CD4-positive, alpha-beta T cell (primary cell): ENCODE measurements around the gene GRID1. TPM values are rescaled to one million over a fixed set of nuclear protein-coding genes. Genes with fewer than 3 reads are reported as not detected.

Source experiments
- ATAC-seq: fragments of 200-7000 bp; cut with Tn5 transposase; one replicate; pipeline ENCODE4 v1.10.0; 2022; ENCODE audit warnings: mild to moderate bottlenecking; ENCODE audit not compliant: poor library complexity
- CTCF ChIA-PET: fragments of 350-600 bp; sonication (Branson Sonifier 250); formaldehyde crosslinking; loops from one replicate; lab custom pipeline; 2021; ENCODE audit warnings: antibody characterized with exemption, inconsistent platforms; lab: Charles Lee
- POLR2A ChIA-PET: fragments of 350-600 bp; sonication (Branson Sonifier 250); formaldehyde crosslinking; loops from one replicate; lab custom pipeline; 2021; ENCODE audit warnings: antibody characterized with exemption, inconsistent platforms; lab: Charles Lee
- DNase-seq, 14 experiments: peaks; one replicate each; pipeline ENCODE4 v3.0.0-alpha.2; 2013 to 2020; ENCODE audit warnings: mixed read lengths in 2 of 14
- H3K27ac ChIP-seq, 2 donors: one replicate each; pipeline versions ENCODE4 v1.5.1 to v1.7.0; 2013; ENCODE audit warnings: low read length in 2 of 2, low read depth in 1 of 2, mild to moderate bottlenecking in 1 of 2
- H3K27me3 ChIP-seq, 2 experiments: 1 replicate in 1 of 2; 2 replicates in 1 of 2; pipeline versions ENCODE4 v1.6.1 to v1.7.0; 2013; ENCODE audit warnings: low read length in 2 of 2, control low read depth in 1 of 2, mild to moderate bottlenecking in 1 of 2, moderate library complexity in 1 of 2; ENCODE audit not compliant: insufficient read depth in 2 of 2, control insufficient read depth in 1 of 2
- H3K36me3 ChIP-seq: one replicate; pipeline ENCODE4 v1.6.1; 2013; ENCODE audit warnings: low read length, control low read depth; ENCODE audit not compliant: insufficient read depth
- H3K4me1 ChIP-seq: one replicate; pipeline ENCODE4 v1.6.1; 2013; ENCODE audit warnings: low read length, control low read depth; ENCODE audit not compliant: insufficient read depth
- H3K4me3 ChIP-seq: one replicate; pipeline ENCODE4 v1.5.1; 2013; ENCODE audit warnings: mild to moderate bottlenecking, low read length, moderate library complexity
- H3K9me3 ChIP-seq, 2 experiments: 1 replicate in 1 of 2; 2 replicates in 1 of 2; pipeline versions ENCODE4 v1.6.1 to v1.7.0; 2013; ENCODE audit warnings: low read length in 2 of 2, mild to moderate bottlenecking in 2 of 2, control low read depth in 1 of 2, moderate library complexity in 1 of 2; ENCODE audit not compliant: control insufficient read depth in 1 of 2, insufficient read depth in 1 of 2
- H3K27ac Mint-ChIP-seq: one replicate; pipeline ENCODE4 v1.8.0; 2020; ENCODE audit warnings: mixed read lengths
- H3K27me3 Mint-ChIP-seq: one replicate; pipeline ENCODE4 v1.8.0; 2021; ENCODE audit warnings: mixed read lengths
- H3K36me3 Mint-ChIP-seq: one replicate; pipeline ENCODE4 v1.8.0; 2021; ENCODE audit warnings: low read depth, mixed read lengths
- H3K4me1 Mint-ChIP-seq: one replicate; pipeline ENCODE4 v1.8.0; 2021; ENCODE audit warnings: low read depth, mixed read lengths
- H3K4me3 Mint-ChIP-seq: one replicate; pipeline ENCODE4 v1.8.0; 2020; ENCODE audit warnings: mild to moderate bottlenecking, mixed read lengths
- H3K9me3 Mint-ChIP-seq: one replicate; pipeline ENCODE4 v1.8.0; 2020; ENCODE audit warnings: mixed read lengths
- intact Hi-C, 2 experiments: fragments of 100-400 bp; cut with DNase I in 1 of 2; cut with micrococcal nuclease in 1 of 2; formaldehyde crosslinking; loops; one replicate each; pipeline versions ENCODE4 v1.15.1 to v1.9.0; 2023 to 2025; cut with DNase I, micrococcal nuclease
- total RNA-seq, 174 experiments: library from RNA in 2 of 174; stranded (reverse) in 2 of 174; gene quantifications; one replicate each; pipeline ENCODE4 v1.2.3 and lab custom pipeline; 2021 to 2026
- TF ChIP-seq, protein P1 (sequence below): fragments of 200-600 bp; IDR thresholded peaks from one replicate; pipeline ENCODE4 v1.8.0; 2022; ENCODE audit warnings: antibody characterized with exemption, mild to moderate bottlenecking

The GRID1 gene
- total RNA-seq, 2 experiments from 2014 or later = not detected

DNA sequence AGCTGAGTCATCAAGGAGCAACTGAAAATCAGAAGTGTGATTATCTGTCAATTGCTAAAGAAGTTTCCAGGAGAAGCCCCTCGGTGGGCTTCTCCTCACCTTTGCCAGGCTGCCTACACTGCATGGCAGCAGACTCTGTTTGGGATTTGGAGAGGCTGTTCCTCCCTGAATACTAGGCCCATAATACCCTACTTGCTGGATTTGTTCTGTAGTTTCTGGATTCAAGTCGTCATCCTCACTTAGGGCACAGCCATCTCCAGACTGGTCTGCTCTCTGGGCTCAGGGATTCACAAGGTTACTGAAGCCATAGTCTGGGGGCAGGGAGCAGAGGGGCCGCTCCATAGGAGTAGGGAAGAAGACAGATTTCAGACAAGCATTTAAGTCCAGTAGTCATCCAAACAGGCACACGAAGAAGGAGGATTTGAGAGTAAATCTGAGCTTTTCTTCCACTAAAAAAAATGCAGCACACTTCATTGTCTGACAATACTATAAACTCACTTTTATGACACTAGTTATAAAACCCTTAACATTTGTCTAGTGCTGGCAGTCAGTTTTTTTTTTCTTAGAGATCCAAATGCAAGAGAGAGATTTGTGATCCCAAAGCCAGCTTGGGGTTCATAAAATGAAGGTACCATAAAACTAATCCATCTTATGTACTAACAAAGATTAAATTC lies 723.3 kb downstream of the GRID1 start:
- Histone ChIP-seq H3K9me3 (peaks cover 0 to 7% of the 10 kb centered on the region in 2 experiments), H3K4me3 (no peak overlapping the region), H3K27me3 (no peaks in the 10 kb centered on the region), H3K36me3 (no peaks in the 10 kb centered on the region), H3K4me1 (no peaks in the 10 kb centered on the region), H3K27ac (no peak overlapping the region)
- H3K27ac Mint-ChIP-seq = no peak overlapping the region
- ChIA-PET CTCF (no interaction called here), POLR2A (no interaction called here)
- ATAC-seq = no peak
- no peaks in the 10 kb centered on the region for H3K9me3 Mint-ChIP-seq
- TF ChIP-seq, protein P1, sequence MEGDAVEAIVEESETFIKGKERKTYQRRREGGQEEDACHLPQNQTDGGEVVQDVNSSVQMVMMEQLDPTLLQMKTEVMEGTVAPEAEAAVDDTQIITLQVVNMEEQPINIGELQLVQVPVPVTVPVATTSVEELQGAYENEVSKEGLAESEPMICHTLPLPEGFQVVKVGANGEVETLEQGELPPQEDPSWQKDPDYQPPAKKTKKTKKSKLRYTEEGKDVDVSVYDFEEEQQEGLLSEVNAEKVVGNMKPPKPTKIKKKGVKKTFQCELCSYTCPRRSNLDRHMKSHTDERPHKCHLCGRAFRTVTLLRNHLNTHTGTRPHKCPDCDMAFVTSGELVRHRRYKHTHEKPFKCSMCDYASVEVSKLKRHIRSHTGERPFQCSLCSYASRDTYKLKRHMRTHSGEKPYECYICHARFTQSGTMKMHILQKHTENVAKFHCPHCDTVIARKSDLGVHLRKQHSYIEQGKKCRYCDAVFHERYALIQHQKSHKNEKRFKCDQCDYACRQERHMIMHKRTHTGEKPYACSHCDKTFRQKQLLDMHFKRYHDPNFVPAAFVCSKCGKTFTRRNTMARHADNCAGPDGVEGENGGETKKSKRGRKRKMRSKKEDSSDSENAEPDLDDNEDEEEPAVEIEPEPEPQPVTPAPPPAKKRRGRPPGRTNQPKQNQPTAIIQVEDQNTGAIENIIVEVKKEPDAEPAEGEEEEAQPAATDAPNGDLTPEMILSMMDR = no peak
- DNase-seq = no peak
- H3K4me1 Mint-ChIP-seq = no peaks in the 10 kb centered on the region
- no peaks in the 10 kb centered on the region for H3K36me3 Mint-ChIP-seq
- H3K4me3 Mint-ChIP-seq = no peak overlapping the region
- intact Hi-C loops = no loop called here
- H3K27me3 Mint-ChIP-seq = no peaks in the 10 kb centered on the region

DNA sequence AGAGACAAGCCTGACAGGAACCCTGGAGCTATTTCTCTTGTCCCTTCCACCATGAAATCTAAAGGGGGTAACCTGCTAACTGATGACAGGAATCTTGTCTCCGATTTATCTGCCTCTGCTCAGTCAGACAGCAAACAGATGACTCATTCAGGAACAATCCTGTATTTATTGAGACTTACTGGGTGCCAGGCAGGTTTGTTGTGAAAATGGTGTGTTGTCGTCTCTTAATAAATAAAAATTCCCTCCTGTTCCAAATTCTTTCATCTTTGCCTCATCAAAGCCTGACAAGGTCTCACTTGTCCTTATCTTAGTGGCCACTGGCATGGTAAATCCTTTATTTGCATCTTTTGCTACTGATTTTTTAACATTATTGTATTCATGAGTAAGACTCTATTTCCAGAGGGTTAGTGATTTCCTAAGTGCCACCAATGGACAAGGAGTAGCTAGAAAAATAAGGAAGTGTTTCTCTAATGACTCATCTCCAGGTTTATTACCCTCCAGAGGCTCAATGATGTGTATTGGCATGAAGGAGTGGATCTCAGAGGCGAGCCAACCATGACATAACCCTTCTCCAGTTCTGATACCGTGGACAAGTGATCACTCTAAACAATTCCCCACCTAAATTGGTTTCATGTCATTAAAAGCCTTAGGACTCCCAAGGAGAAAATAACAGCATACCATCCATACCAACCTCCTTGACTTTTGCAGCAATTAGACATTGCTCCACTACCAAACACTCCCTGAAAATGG lies 724.0 kb downstream of the GRID1 start:
- no peaks in the 10 kb centered on the region for H3K4me1 Mint-ChIP-seq
- POLR2A ChIA-PET = no interaction called here
- TF ChIP-seq, protein P1 = no peak

DNA sequence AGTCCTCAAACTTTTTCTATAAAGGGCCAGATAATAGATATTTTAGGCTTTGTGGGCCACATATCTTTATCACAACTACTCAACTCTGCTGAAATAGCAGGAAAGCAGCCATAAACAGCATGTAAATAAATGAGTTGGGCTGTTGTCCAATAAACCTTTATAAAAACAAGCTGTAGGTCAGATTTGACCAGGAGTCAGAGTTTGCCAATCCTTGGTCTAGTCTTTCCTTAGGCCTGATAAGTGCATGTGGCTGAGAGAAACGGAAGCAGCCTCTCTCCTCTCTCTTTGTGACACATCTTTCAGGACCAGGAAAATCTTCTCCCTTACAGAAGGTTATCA lies 724.5 kb downstream of the GRID1 start:
- no peaks in the 10 kb centered on the region for H3K4me1 ChIP-seq
- Mint-ChIP-seq H3K4me1 (no peaks in the 10 kb centered on the region), H3K4me3 (no peak overlapping the region), H3K9me3 (no peaks in the 10 kb centered on the region), H3K27ac (no peak overlapping the region), H3K27me3 (no peaks in the 10 kb centered on the region), H3K36me3 (no peaks in the 10 kb centered on the region)
- ChIA-PET POLR2A (interaction anchor here (0.6 kb wide), 1 partner anchor 119 kb away, joined by 3 read pairs; no protein-coding TSS in a partner anchor), CTCF (no interaction called here)
- TF ChIP-seq, protein P1 = no peak
- H3K4me3 ChIP-seq = no peak overlapping the region
- intact Hi-C loops = no loop called here
- peaks cover 0 to 5% of the 10 kb centered on the region in 2 experiments for H3K9me3 ChIP-seq
- no peaks in the 10 kb centered on the region for H3K27me3 ChIP-seq
- no peak for ATAC-seq
- DNase-seq = no peak
- H3K36me3 ChIP-seq = no peaks in the 10 kb centered on the region
- H3K27ac ChIP-seq = no peak overlapping the region

More for the DNA sequence above, 724.0 kb downstream of the GRID1 start:
- intact Hi-C loops = no loop called here
- Mint-ChIP-seq H3K4me3 (no peak overlapping the region), H3K36me3 (no peaks in the 10 kb centered on the region), H3K27ac (no peak overlapping the region), H3K27me3 (no peaks in the 10 kb centered on the region), H3K9me3 (no peaks in the 10 kb centered on the region)
- ATAC-seq (no peak), DNase-seq (no peak)
- H3K9me3 ChIP-seq = peaks cover 0 to 7% of the 10 kb centered on the region in 2 experiments
- CTCF ChIA-PET = no interaction called here
- no peak overlapping the region for H3K27ac ChIP-seq
- H3K4me3 ChIP-seq = no peak overlapping the region
- H3K4me1 ChIP-seq = no peaks in the 10 kb centered on the region
- no peaks in the 10 kb centered on the region for H3K27me3 ChIP-seq
- H3K36me3 ChIP-seq = no peaks in the 10 kb centered on the region
